ENCODE data around the gene EIPR1. TPM values are rescaled to one million over a fixed set of nuclear protein-coding genes. Genes with fewer than 3 reads are reported as not detected.

Gene EIPR1
- total and polyA plus RNA-seq, 9 donors = 6.6 to 16.6 (median 8.9) TPM

- H3K27ac ChIP-seq = no peak overlapping the region
- no peaks in the 10 kb centered on the region for H3K36me3 ChIP-seq
- peaks cover 2% of the 10 kb centered on the region for H3K4me1 ChIP-seq (ENCODE audit: insufficient read depth)
- H3K27me3 ChIP-seq = no peaks in the 10 kb centered on the region
- WGBS, 3 donors = 94 to 96% (median 95%) methylated on average over 12 of the region's 12 CpGs
- DNase-seq = no peak
- H3K4me3 ChIP-seq = no peak overlapping the region
- TF ChIP-seq EP300 (IDR thresholded peaks at IDR 0.05) (no peak), POLR2A (IDR thresholded peaks at IDR 0.05) (no peak), CTCF (IDR thresholded peaks at IDR 0.05) (no peak)
- intact Hi-C loops (cut with DNase I) = no loop called here
- no peaks in the 10 kb centered on the region for H3K9me3 ChIP-seq
These were observed 64.9 kb downstream of the EIPR1 start for GRCh38 chr2:3312576-3313345.

GRCh38 chr2:3311601-3312000 lies 66.0 kb downstream of the EIPR1 start:
- DNase-seq = no peak
- Histone ChIP-seq H3K36me3 (no peaks in the 10 kb centered on the region), H3K27ac (no peak overlapping the region), H3K4me1 (ENCODE audit: insufficient read depth) (peaks cover 2% of the 10 kb centered on the region), H3K27me3 (no peaks in the 10 kb centered on the region), H3K4me3 (no peak overlapping the region), H3K9me3 (no peaks in the 10 kb centered on the region)
- TF ChIP-seq CTCF (IDR thresholded peaks at IDR 0.05) = no peak
- TF ChIP-seq EP300 (IDR thresholded peaks at IDR 0.05) = no peak
- no peak for TF ChIP-seq POLR2A (IDR thresholded peaks at IDR 0.05)
- WGBS, 3 donors = 91 to 97% (median 95%) methylated on average over 12 of the region's 12 CpGs
- intact Hi-C loops (cut with DNase I) = no loop called here

- intact Hi-C loops (cut with DNase I) = no loop called here
- H3K27ac ChIP-seq = no peak overlapping the region
These were observed 67.9 kb downstream of the EIPR1 start for GRCh38 chr2:3309496-3310355.

More at GRCh38 chr2:3309496-3310355, 67.9 kb downstream of the EIPR1 start:
- 85 to 89% (median 86%) methylated on average over 23 of the region's 23 CpGs for whole genome bisulfite sequencing, 3 donors
- TF ChIP-seq CTCF (IDR thresholded peaks at IDR 0.05) (no peak), EP300 (IDR thresholded peaks at IDR 0.05) (no peak), POLR2A (IDR thresholded peaks at IDR 0.05) (no peak)
- Histone ChIP-seq H3K27me3 (no peaks in the 10 kb centered on the region), H3K4me1 (ENCODE audit: insufficient read depth) (peaks cover 2% of the 10 kb centered on the region), H3K4me3 (no peak overlapping the region), H3K36me3 (no peaks in the 10 kb centered on the region), H3K9me3 (no peaks in the 10 kb centered on the region)
- no peak for DNase-seq

Measured in ovary (tissue), 9 donors.